Liver (tissue), 9 donors: Measurements from ENCODE around the gene PPP4R2. TPM values are rescaled to one million over a fixed set of nuclear protein-coding genes. Genes with fewer than 3 reads are reported as not detected.

Experiments used
- DNase-seq: peaks from one replicate; pipeline ENCODE4 v3.0.0-alpha.2; 2017; ENCODE audit warnings: low spot score
- H3K27ac ChIP-seq, 2 donors: one replicate each; pipeline ENCODE4 v1.7.0; 2013; ENCODE audit warnings: inconsistent platforms in 2 of 2, low read length in 2 of 2, control low read depth in 1 of 2, low read depth in 1 of 2, mild to moderate bottlenecking in 1 of 2
- H3K27me3 ChIP-seq, 4 donors: one replicate each; pipeline versions ENCODE4 v1.6.1 to v1.7.0; 2013; ENCODE audit warnings: low read length in 3 of 4, inconsistent platforms in 1 of 4, mild to moderate bottlenecking in 1 of 4, moderate library complexity in 1 of 4; ENCODE audit not compliant: control insufficient read depth in 4 of 4, insufficient read depth in 4 of 4
- H3K36me3 ChIP-seq, 4 donors: one replicate each; pipeline versions ENCODE4 v1.6.1 to v1.7.0; 2013; ENCODE audit warnings: low read length in 3 of 4, mild to moderate bottlenecking in 3 of 4, low read depth in 1 of 4, moderate library complexity in 1 of 4; ENCODE audit not compliant: control insufficient read depth in 4 of 4, insufficient read depth in 3 of 4
- H3K4me1 ChIP-seq, 4 donors: one replicate each; pipeline versions ENCODE4 v1.6.1 to v1.7.0; 2013; ENCODE audit warnings: low read length in 3 of 4, mild to moderate bottlenecking in 3 of 4, moderate library complexity in 1 of 4; ENCODE audit not compliant: control insufficient read depth in 4 of 4, insufficient read depth in 4 of 4
- H3K4me3 ChIP-seq, 3 donors: one replicate each; pipeline versions ENCODE4 v1.6.1 to v1.7.0; 2013; ENCODE audit warnings: low read length in 3 of 3, control low read depth in 1 of 3, low read depth in 1 of 3, mild to moderate bottlenecking in 1 of 3
- H3K9ac ChIP-seq, 2 donors: one replicate each; pipeline ENCODE4 v1.7.0; 2013; ENCODE audit warnings: low read length in 2 of 2, mild to moderate bottlenecking in 2 of 2, moderate library complexity in 2 of 2, control low read depth in 1 of 2, low read depth in 1 of 2
- H3K9me3 ChIP-seq, 4 donors: one replicate each; pipeline versions ENCODE4 v1.6.1 to v1.7.0; 2013; ENCODE audit warnings: low read length in 3 of 4; ENCODE audit not compliant: control insufficient read depth in 4 of 4
- ATF3 ChIP-seq: IDR thresholded peaks from 2 replicates; pipeline ENCODE4 v1.6.1; 2016; ENCODE audit warnings: antibody characterized with exemption
- EGR1 ChIP-seq, 2 donors: IDR thresholded peaks; 2 replicates each; pipeline ENCODE4 v1.6.1; 2016 to 2018; ENCODE audit warnings: antibody characterized with exemption in 2 of 2, low read depth in 2 of 2
- FOXA1 ChIP-seq: IDR thresholded peaks from 2 replicates; pipeline ENCODE4 v1.6.1; 2016; ENCODE audit warnings: antibody characterized with exemption
- FOXA2 ChIP-seq: IDR thresholded peaks from 2 replicates; pipeline ENCODE4 v1.6.1; 2016; ENCODE audit warnings: antibody characterized with exemption
- GABPA ChIP-seq, 2 donors: IDR thresholded peaks in 1 of 2; conservative IDR thresholded peaks in 1 of 2; 2 replicates each; pipeline ENCODE4 v1.6.1; 2016; ENCODE audit warnings: antibody characterized with exemption in 2 of 2, mild to moderate bottlenecking in 1 of 2, moderate library complexity in 1 of 2
- HNF4A ChIP-seq, 2 donors: conservative IDR thresholded peaks; 2 replicates each; pipeline ENCODE4 v1.6.1; 2016; ENCODE audit warnings: antibody characterized with exemption in 2 of 2, mild to moderate bottlenecking in 2 of 2
- HNF4G ChIP-seq: IDR thresholded peaks from 2 replicates; pipeline ENCODE4 v1.6.1; 2016; ENCODE audit warnings: antibody characterized with exemption
- JUND ChIP-seq, 2 donors: IDR thresholded peaks; 2 replicates each; pipeline ENCODE4 v1.6.1; 2016; ENCODE audit warnings: antibody characterized with exemption in 2 of 2
- MAX ChIP-seq: IDR thresholded peaks from 2 replicates; pipeline ENCODE4 v1.6.1; 2016; ENCODE audit warnings: antibody characterized with exemption
- NR2F2 ChIP-seq: IDR thresholded peaks from 2 replicates; pipeline ENCODE4 v1.6.1; 2016; ENCODE audit warnings: antibody characterized with exemption
- RAD21 ChIP-seq, 2 donors: IDR thresholded peaks; 2 replicates each; pipeline ENCODE4 v1.6.1; 2016; ENCODE audit warnings: antibody characterized with exemption in 2 of 2, mild to moderate bottlenecking in 2 of 2
- RXRA ChIP-seq, 2 donors: IDR thresholded peaks; 2 replicates each; pipeline ENCODE4 v1.6.1; 2017 to 2018; ENCODE audit warnings: antibody characterized with exemption in 2 of 2, mild to moderate bottlenecking in 1 of 2
- SP1 ChIP-seq: IDR thresholded peaks from 2 replicates; pipeline ENCODE4 v1.6.1; 2018; ENCODE audit warnings: antibody characterized with exemption, mild to moderate bottlenecking
- TAF1 ChIP-seq: conservative IDR thresholded peaks from 2 replicates; pipeline ENCODE4 v1.6.1; 2016; ENCODE audit warnings: antibody characterized with exemption, mild to moderate bottlenecking
- YY1 ChIP-seq: IDR thresholded peaks from 2 replicates; pipeline ENCODE4 v1.6.1; 2016; ENCODE audit warnings: antibody characterized with exemption, mild to moderate bottlenecking
- WGBS: extraction: QIAGEN DNeasy Blood & Tissue Kit; methylation state at CpG from one replicate; pipeline ENCODE4 v1.1.7; 2013; 5-methylcytosine and 5-hydroxymethylcytosine counted together
- polyA plus RNA-seq, 2 donors: library from polyadenylated mRNA; stranded (reverse) in 1 of 2; unstranded in 1 of 2; fragments of 200-250 nt in 1 of 2; fragments of >200 nt in 1 of 2; fragmentation: Nextera tagmentation in 1 of 2; extraction: Ambion mirVana in 1 of 2; gene quantifications; one replicate each; pipeline versions ENCODE4 v1.2.1 to v1.2.3, GENCODE V29; 2013 to 2015
- total RNA-seq, 2 donors: library from RNA; depleted of rRNA; stranded (reverse); fragments of >200 nt; gene quantifications; one replicate each; pipeline ENCODE4 v1.2.3, GENCODE V29; 2014
- TF ChIP-seq, protein P1 (sequence below): fragments of 150-350 bp; IDR thresholded peaks from 2 replicates; pipeline ENCODE4 v1.5.1; 2017; ENCODE audit warnings: improper control_type of control experiment, low read depth, low read length; ENCODE audit not compliant: missing input control
- TF ChIP-seq, protein P2 (sequence below): IDR thresholded peaks from 2 replicates; pipeline ENCODE4 v1.6.1; 2016; ENCODE audit warnings: antibody characterized with exemption, mild to moderate bottlenecking
- TF ChIP-seq, protein P3 (sequence below): IDR thresholded peaks from 2 replicates; pipeline ENCODE4 v1.6.1; 2016; ENCODE audit warnings: antibody characterized with exemption
- donor health status: healthy.
- donor health status: healthy.
- donor health status: healthy.
- donor health status: healthy.
- donor health status: healthy.

The PPP4R2 gene
- total and polyA plus RNA-seq, 4 donors: 12.2 to 35.9 (median 33.7) TPM

- no peak overlapping the region for H3K4me3 ChIP-seq
- TF ChIP-seq GABPA (IDR thresholded peaks at IDR 0.05 in 1 of 2, conservative IDR thresholded peaks at IDR 0.05 in 1 of 2) (no peak), RAD21 (IDR thresholded peaks at IDR 0.05) (no peak), MAX (no peak), NR2F2 (no peak), FOXA1 (no peak), SP1 (no peak), EGR1 (IDR thresholded peaks at IDR 0.05; ENCODE audit: low read depth in 2 of 2) (no peak), ATF3 (no peak)
- H3K4me1 ChIP-seq: peaks cover 0 to 12% (median 6%) of the 10 kb centered on the region in 4 donors
- no peak overlapping the region for H3K27ac ChIP-seq
- no peak for DNase-seq
- 77% methylated on average over 1 of the region's 1 CpG for WGBS
- no peaks in the 10 kb centered on the region for H3K27me3 ChIP-seq
- no peak overlapping the region for H3K9ac ChIP-seq
- no peaks in the 10 kb centered on the region for H3K9me3 ChIP-seq
- H3K36me3 ChIP-seq: no peaks in the 10 kb centered on the region
Measured at GRCh38 chr3:72976281-72976741, 20.3 kb upstream of the PPP4R2 start.

- Histone ChIP-seq H3K27me3 (no peaks in the 10 kb centered on the region), H3K9me3 (no peaks in the 10 kb centered on the region), H3K36me3 (no peaks in the 10 kb centered on the region), H3K4me1 (peaks cover 0 to 12% (median 6%) of the 10 kb centered on the region in 4 donors), H3K9ac (no peak overlapping the region), H3K27ac (no peak overlapping the region), H3K4me3 (no peak overlapping the region)
- TF ChIP-seq, protein P1, sequence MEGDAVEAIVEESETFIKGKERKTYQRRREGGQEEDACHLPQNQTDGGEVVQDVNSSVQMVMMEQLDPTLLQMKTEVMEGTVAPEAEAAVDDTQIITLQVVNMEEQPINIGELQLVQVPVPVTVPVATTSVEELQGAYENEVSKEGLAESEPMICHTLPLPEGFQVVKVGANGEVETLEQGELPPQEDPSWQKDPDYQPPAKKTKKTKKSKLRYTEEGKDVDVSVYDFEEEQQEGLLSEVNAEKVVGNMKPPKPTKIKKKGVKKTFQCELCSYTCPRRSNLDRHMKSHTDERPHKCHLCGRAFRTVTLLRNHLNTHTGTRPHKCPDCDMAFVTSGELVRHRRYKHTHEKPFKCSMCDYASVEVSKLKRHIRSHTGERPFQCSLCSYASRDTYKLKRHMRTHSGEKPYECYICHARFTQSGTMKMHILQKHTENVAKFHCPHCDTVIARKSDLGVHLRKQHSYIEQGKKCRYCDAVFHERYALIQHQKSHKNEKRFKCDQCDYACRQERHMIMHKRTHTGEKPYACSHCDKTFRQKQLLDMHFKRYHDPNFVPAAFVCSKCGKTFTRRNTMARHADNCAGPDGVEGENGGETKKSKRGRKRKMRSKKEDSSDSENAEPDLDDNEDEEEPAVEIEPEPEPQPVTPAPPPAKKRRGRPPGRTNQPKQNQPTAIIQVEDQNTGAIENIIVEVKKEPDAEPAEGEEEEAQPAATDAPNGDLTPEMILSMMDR: no peak
- TF ChIP-seq RXRA (IDR thresholded peaks at IDR 0.05): no peak
- TF ChIP-seq FOXA2: no peak
- TF ChIP-seq FOXA1: no peak
- no peak for TF ChIP-seq EGR1 (IDR thresholded peaks at IDR 0.05; ENCODE audit: low read depth in 2 of 2)
- TF ChIP-seq, protein P2, sequence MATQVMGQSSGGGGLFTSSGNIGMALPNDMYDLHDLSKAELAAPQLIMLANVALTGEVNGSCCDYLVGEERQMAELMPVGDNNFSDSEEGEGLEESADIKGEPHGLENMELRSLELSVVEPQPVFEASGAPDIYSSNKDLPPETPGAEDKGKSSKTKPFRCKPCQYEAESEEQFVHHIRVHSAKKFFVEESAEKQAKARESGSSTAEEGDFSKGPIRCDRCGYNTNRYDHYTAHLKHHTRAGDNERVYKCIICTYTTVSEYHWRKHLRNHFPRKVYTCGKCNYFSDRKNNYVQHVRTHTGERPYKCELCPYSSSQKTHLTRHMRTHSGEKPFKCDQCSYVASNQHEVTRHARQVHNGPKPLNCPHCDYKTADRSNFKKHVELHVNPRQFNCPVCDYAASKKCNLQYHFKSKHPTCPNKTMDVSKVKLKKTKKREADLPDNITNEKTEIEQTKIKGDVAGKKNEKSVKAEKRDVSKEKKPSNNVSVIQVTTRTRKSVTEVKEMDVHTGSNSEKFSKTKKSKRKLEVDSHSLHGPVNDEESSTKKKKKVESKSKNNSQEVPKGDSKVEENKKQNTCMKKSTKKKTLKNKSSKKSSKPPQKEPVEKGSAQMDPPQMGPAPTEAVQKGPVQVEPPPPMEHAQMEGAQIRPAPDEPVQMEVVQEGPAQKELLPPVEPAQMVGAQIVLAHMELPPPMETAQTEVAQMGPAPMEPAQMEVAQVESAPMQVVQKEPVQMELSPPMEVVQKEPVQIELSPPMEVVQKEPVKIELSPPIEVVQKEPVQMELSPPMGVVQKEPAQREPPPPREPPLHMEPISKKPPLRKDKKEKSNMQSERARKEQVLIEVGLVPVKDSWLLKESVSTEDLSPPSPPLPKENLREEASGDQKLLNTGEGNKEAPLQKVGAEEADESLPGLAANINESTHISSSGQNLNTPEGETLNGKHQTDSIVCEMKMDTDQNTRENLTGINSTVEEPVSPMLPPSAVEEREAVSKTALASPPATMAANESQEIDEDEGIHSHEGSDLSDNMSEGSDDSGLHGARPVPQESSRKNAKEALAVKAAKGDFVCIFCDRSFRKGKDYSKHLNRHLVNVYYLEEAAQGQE: no peak
- no peak for TF ChIP-seq RAD21 (IDR thresholded peaks at IDR 0.05)
- TF ChIP-seq JUND (IDR thresholded peaks at IDR 0.05): no peak
- TF ChIP-seq YY1: no peak
- no peak for TF ChIP-seq TAF1
- TF ChIP-seq GABPA (IDR thresholded peaks at IDR 0.05 in 1 of 2, conservative IDR thresholded peaks at IDR 0.05 in 1 of 2): no peak
- TF ChIP-seq, protein P3, sequence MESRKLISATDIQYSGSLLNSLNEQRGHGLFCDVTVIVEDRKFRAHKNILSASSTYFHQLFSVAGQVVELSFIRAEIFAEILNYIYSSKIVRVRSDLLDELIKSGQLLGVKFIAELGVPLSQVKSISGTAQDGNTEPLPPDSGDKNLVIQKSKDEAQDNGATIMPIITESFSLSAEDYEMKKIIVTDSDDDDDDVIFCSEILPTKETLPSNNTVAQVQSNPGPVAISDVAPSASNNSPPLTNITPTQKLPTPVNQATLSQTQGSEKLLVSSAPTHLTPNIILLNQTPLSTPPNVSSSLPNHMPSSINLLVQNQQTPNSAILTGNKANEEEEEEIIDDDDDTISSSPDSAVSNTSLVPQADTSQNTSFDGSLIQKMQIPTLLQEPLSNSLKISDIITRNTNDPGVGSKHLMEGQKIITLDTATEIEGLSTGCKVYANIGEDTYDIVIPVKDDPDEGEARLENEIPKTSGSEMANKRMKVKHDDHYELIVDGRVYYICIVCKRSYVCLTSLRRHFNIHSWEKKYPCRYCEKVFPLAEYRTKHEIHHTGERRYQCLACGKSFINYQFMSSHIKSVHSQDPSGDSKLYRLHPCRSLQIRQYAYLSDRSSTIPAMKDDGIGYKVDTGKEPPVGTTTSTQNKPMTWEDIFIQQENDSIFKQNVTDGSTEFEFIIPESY: no peak
- TF ChIP-seq ATF3: no peak
- TF ChIP-seq HNF4G: no peak
- TF ChIP-seq MAX: no peak
- TF ChIP-seq HNF4A (conservative IDR thresholded peaks at IDR 0.05): no peak
- no peak for TF ChIP-seq SP1
- no peak for DNase-seq
- WGBS: 82% methylated on average over 5 of the region's 5 CpGs
Measured at GRCh38 chr3:72977060-72977808, 19.4 kb upstream of the PPP4R2 start.
